Uterus (tissue), 4 donors: ENCODE results near the gene EDAR. TPM values are rescaled to one million over a fixed set of nuclear protein-coding genes. Genes with fewer than 3 reads are reported as not detected.

Experiments used
- DNase-seq, 2 donors: peaks; one replicate each; pipeline ENCODE4 v3.0.0-alpha.2; 2019 to 2020
- H3K27ac ChIP-seq, 2 donors: fragments of 200-600 bp; sonication (generic); 1 replicate in 1 of 2; 2 replicates in 1 of 2; pipeline ENCODE4 v1.5.1; 2016 to 2018
- H3K27me3 ChIP-seq, 2 donors: fragments of 200-600 bp; sonication (generic); one replicate each; pipeline ENCODE4 v1.5.1; 2018 to 2019; ENCODE audit warnings: control low read depth in 1 of 2
- H3K36me3 ChIP-seq, 2 donors: fragments of 200-600 bp; sonication (generic); one replicate each; pipeline ENCODE4 v1.5.1; 2019; ENCODE audit warnings: control low read depth in 1 of 2
- H3K4me1 ChIP-seq, 2 donors: fragments of 200-600 bp; sonication (generic); one replicate each; pipeline ENCODE4 v1.5.1; 2018 to 2019; ENCODE audit warnings: control low read depth in 1 of 2
- H3K4me3 ChIP-seq, 2 donors: fragments of 200-600 bp; sonication (generic); 1 replicate in 1 of 2; 2 replicates in 1 of 2; pipeline ENCODE4 v1.5.1; 2018 to 2019; ENCODE audit warnings: mild to moderate bottlenecking in 1 of 2
- H3K9me3 ChIP-seq, 2 donors: fragments of 200-600 bp; sonication (generic); one replicate each; pipeline ENCODE4 v1.5.1; 2019; ENCODE audit warnings: control low read depth in 1 of 2
- POLR2A ChIP-seq, 2 donors: fragments of 450-650 bp; IDR thresholded peaks; one replicate each; pipeline ENCODE4 v1.6.1; 2016; ENCODE audit warnings: antibody characterized with exemption in 2 of 2, mild to moderate bottlenecking in 1 of 2, moderate library complexity in 1 of 2
- intact Hi-C: fragments of 100-400 bp; cut with DNase I; formaldehyde crosslinking; loops from one replicate; pipeline ENCODE4 v1.15.1; 2023; ENCODE audit warnings: low total_unique reads
- total RNA-seq, 4 donors: library from RNA; depleted of rRNA in 3 of 4; stranded (reverse); fragments of >200 nt in 3 of 4; gene quantifications; one replicate each; pipeline versions ENCODE4 v1.1.0 to v1.2.4, GENCODE V29; 2014 to 2023
- TF ChIP-seq, protein P1 (sequence below), 4 experiments: fragments of 200-600 bp in 2 of 4; fragments of 450-650 bp in 2 of 4; sonication (generic) in 2 of 4; IDR thresholded peaks; one replicate each; pipeline ENCODE4 v1.5.1; 2016 to 2019; ENCODE audit warnings: antibody characterized with exemption in 4 of 4, mild to moderate bottlenecking in 2 of 4, moderate library complexity in 1 of 4
- donor health status: DM: yes; HTN: yes; CAD: no.

Gene EDAR
- total RNA-seq, 4 donors from 2014 or later, result 0.62 TPM; not detected in 3

DNA sequence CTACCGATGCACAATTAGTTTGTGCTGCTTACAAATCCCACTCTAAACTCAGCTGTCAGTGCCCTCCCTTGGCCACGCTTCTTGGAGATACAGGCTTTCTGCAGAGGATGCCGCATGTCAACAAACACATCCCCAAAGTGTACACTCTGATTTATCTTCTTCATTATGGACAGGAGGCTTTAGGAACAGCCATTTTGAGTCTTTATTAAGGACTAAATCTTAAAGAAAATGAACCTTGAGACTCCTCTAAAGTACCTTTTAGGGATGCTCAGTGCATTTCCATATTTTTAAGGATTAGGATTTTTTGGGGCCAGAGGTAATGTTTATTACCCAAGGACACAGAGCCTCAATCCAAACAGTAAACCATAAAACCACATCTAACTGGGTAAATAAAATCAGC is 6.0 kb downstream of the EDAR start:
- Histone ChIP-seq H3K36me3 (no peaks in the 10 kb centered on the region), H3K27ac (no peak overlapping the region), H3K27me3 (no peaks in the 10 kb centered on the region), H3K9me3 (no peaks in the 10 kb centered on the region), H3K4me1 (no peaks in the 10 kb centered on the region), H3K4me3 (no peak overlapping the region)
- DNase-seq, result no peak
- TF ChIP-seq, protein P1, sequence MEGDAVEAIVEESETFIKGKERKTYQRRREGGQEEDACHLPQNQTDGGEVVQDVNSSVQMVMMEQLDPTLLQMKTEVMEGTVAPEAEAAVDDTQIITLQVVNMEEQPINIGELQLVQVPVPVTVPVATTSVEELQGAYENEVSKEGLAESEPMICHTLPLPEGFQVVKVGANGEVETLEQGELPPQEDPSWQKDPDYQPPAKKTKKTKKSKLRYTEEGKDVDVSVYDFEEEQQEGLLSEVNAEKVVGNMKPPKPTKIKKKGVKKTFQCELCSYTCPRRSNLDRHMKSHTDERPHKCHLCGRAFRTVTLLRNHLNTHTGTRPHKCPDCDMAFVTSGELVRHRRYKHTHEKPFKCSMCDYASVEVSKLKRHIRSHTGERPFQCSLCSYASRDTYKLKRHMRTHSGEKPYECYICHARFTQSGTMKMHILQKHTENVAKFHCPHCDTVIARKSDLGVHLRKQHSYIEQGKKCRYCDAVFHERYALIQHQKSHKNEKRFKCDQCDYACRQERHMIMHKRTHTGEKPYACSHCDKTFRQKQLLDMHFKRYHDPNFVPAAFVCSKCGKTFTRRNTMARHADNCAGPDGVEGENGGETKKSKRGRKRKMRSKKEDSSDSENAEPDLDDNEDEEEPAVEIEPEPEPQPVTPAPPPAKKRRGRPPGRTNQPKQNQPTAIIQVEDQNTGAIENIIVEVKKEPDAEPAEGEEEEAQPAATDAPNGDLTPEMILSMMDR (IDR thresholded peaks at IDR 0.05), result no peak
- no peak for TF ChIP-seq POLR2A (IDR thresholded peaks at IDR 0.05)
- intact Hi-C loops, result no loop called here

DNA sequence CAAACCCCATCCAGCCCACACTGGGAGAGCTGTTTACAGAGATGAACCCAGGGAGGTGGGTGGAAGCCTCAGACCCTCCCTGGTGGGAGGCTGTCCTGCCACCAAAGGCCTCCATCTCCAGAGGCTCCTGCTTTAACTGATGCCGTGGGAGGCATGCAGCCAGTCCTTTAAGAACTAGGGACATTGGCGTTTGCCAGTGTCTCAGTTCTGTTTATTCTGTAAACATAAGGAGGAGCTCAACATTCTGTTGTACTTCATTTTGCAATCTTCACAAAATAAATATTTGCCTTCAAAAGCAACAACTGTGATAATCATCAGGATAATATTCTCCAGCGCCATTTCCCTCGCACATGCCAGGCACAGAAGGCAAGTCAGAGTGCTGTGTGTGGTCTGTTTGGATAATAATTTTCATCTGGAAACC is 6.8 kb downstream of the EDAR start:
- intact Hi-C loops, result no loop called here
- no peak overlapping the region for H3K4me3 ChIP-seq
- no peaks in the 10 kb centered on the region for H3K4me1 ChIP-seq
- no peaks in the 10 kb centered on the region for H3K9me3 ChIP-seq
- H3K27me3 ChIP-seq, result no peaks in the 10 kb centered on the region
- no peak for DNase-seq
- no peak overlapping the region for H3K27ac ChIP-seq
- TF ChIP-seq, protein P1 (IDR thresholded peaks at IDR 0.05), result no peak
- TF ChIP-seq POLR2A (IDR thresholded peaks at IDR 0.05), result no peak
- no peaks in the 10 kb centered on the region for H3K36me3 ChIP-seq

- TF ChIP-seq, protein P1 (IDR thresholded peaks at IDR 0.05), result no peak
- no peak for TF ChIP-seq POLR2A (IDR thresholded peaks at IDR 0.05)
- H3K27me3 ChIP-seq, result no peaks in the 10 kb centered on the region
- H3K4me1 ChIP-seq, result no peaks in the 10 kb centered on the region
- no peak overlapping the region for H3K27ac ChIP-seq
- DNase-seq, result no peak
- intact Hi-C loops, result no loop called here
- no peak overlapping the region for H3K4me3 ChIP-seq
- no peaks in the 10 kb centered on the region for H3K36me3 ChIP-seq
- no peaks in the 10 kb centered on the region for H3K9me3 ChIP-seq
Observed at GRCh38 chr2:108981846-108982245, 7.2 kb downstream of the EDAR start.

GRCh38 chr2:108980076-108980475 is 8.9 kb downstream of the EDAR start:
- no peaks in the 10 kb centered on the region for H3K4me1 ChIP-seq
- intact Hi-C loops, result no loop called here
- H3K36me3 ChIP-seq, result no peaks in the 10 kb centered on the region
- no peaks in the 10 kb centered on the region for H3K9me3 ChIP-seq
- TF ChIP-seq, protein P1 (IDR thresholded peaks at IDR 0.05), result no peak
- no peak for TF ChIP-seq POLR2A (IDR thresholded peaks at IDR 0.05)
- no peak overlapping the region for H3K4me3 ChIP-seq
- H3K27me3 ChIP-seq, result no peaks in the 10 kb centered on the region
- H3K27ac ChIP-seq, result no peak overlapping the region
- DNase-seq, result no peak

DNA sequence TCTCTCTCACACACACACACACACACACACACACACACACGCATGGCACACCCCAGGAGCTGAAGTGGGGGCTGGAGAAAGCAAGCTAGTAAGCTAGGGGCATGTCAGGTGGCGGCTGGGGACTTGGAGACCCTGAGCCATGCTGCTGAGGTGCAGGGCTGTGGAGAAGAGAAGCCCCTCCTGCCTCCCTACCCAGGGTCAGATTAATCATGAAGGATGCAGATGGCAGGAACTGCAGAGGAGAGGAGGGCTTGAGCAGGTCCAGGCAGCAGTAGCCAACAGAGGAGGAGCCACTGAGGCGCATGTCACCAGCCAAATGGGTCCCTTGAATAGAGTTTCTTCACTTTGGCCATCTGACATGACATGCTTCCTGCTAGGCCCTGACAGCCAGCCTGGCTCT is 9.6 kb downstream of the EDAR start:
- Histone ChIP-seq H3K9me3 (no peaks in the 10 kb centered on the region), H3K27ac (no peak overlapping the region), H3K4me3 (no peak overlapping the region), H3K27me3 (no peaks in the 10 kb centered on the region), H3K4me1 (no peaks in the 10 kb centered on the region), H3K36me3 (no peaks in the 10 kb centered on the region)
- DNase-seq, result no peak
- TF ChIP-seq POLR2A (IDR thresholded peaks at IDR 0.05), result no peak
- TF ChIP-seq, protein P1 (IDR thresholded peaks at IDR 0.05), result no peak
- intact Hi-C loops, result no loop called here
